ENCODE results near the gene ARMCX5.
A peak's percentile ranks its signal among the peaks of the same experiment; 100 is the strongest.

ARMCX5 gene

GRCh38 chrX:102599084-102599950, at the start of gene ARMCX5:
TSS of gene ARMCX5 (plus strand) at chrX:102599515. CDS start at chrX:102602142, 2,627 bp downstream.
- H3K4me1 Mint-ChIP-seq = peaks cover 29% of the 10 kb centered on the region
- peak; percentile 83 for ATAC-seq (replicated peaks; ENCODE audit: extremely low read depth, poor library complexity, severe bottlenecking)

GRCh38 chrX:102558607-102559006, 40.7 kb upstream of the ARMCX5 start:
- H3K4me3 Mint-ChIP-seq = no peak overlapping the region

More at GRCh38 chrX:102599084-102599950, at the start of gene ARMCX5:
- H3K27ac Mint-ChIP-seq (ENCODE audit: low read depth) = peak within 1 kb of the TSS; percentile 95
- H3K9me3 Mint-ChIP-seq = no peaks in the 10 kb centered on the region
- H3K36me3 Mint-ChIP-seq (ENCODE audit: insufficient read depth) = peaks cover 8% of the 10 kb centered on the region
- peak within 1 kb of the TSS; percentile 93 for H3K4me3 Mint-ChIP-seq
- H3K27me3 Mint-ChIP-seq = no peaks in the 10 kb centered on the region
- DNase-seq (ENCODE audit: low spot score in 2 of 2) = peak; percentile 30 to 55

GRCh38 chrX:102560423-102561068, 38.8 kb upstream of the ARMCX5 start:
- H3K9me3 Mint-ChIP-seq = no peaks in the 10 kb centered on the region
- H3K4me3 Mint-ChIP-seq = no peak overlapping the region
- no peaks in the 10 kb centered on the region for H3K4me1 Mint-ChIP-seq
- H3K36me3 Mint-ChIP-seq (ENCODE audit: insufficient read depth) = no peaks in the 10 kb centered on the region
- no peak for ATAC-seq (replicated peaks; ENCODE audit: extremely low read depth, poor library complexity, severe bottlenecking)
- H3K27me3 Mint-ChIP-seq = no peaks in the 10 kb centered on the region
- no peak overlapping the region for H3K27ac Mint-ChIP-seq (ENCODE audit: low read depth)
- DNase-seq (ENCODE audit: low spot score in 2 of 2) = no peak

More at GRCh38 chrX:102558607-102559006, 40.7 kb upstream of the ARMCX5 start:
- DNase-seq (ENCODE audit: low spot score in 2 of 2) (no peak), ATAC-seq (replicated peaks; ENCODE audit: extremely low read depth, poor library complexity, severe bottlenecking) (no peak)
- H3K9me3 Mint-ChIP-seq = no peaks in the 10 kb centered on the region
- no peak overlapping the region for H3K27ac Mint-ChIP-seq (ENCODE audit: low read depth)
- H3K27me3 Mint-ChIP-seq = no peaks in the 10 kb centered on the region
- no peaks in the 10 kb centered on the region for H3K4me1 Mint-ChIP-seq
- H3K36me3 Mint-ChIP-seq (ENCODE audit: insufficient read depth) = no peaks in the 10 kb centered on the region

DNA sequence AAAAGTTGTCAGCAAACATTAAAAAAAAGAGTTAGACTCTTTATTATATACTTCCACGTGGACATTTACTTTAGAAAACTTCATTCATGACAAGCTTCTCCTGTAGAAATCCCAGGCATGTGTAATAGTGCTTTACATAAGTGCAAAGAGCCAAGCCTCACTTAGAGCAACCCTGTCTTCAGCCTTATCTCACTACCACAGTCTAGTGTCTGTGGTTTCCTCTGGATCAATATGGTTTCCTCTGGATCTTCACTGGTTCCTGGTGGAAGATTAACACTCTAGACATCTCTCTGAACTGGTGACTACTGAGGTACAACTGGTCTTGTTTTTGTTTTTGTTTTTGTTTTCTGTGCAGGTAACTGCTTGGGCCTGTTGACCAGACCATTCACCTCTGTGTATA, 18.4 kb upstream of the ARMCX5 start:
- Mint-ChIP-seq H3K4me1 (no peaks in the 10 kb centered on the region), H3K27me3 (peaks cover 17% of the 10 kb centered on the region), H3K36me3 (ENCODE audit: insufficient read depth) (no peaks in the 10 kb centered on the region), H3K27ac (ENCODE audit: low read depth) (no peak overlapping the region), H3K4me3 (no peak overlapping the region), H3K9me3 (no peaks in the 10 kb centered on the region)
- ATAC-seq (replicated peaks; ENCODE audit: extremely low read depth, poor library complexity, severe bottlenecking) (no peak), DNase-seq (ENCODE audit: low spot score in 2 of 2) (no peak)

DNA sequence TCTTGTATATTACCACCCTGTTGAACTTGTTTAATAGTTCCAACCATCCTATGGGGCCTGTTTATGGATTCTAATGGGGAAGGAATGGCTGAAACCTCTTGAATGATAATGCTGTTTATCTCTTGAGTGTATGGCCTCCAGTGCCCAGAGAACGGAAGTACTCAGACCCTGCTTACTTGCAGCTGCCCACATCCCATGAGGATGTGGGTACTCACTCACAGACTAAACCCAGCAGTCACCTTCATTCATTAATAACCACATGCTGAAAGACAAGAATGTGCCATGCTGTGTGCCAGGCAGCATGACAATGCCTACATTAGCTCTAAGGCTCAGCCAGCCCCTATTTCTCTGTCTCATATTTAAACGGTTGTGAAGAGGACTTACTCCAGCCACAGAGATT, 5.9 kb upstream of the ARMCX5 start:
- ATAC-seq (replicated peaks; ENCODE audit: extremely low read depth, poor library complexity, severe bottlenecking) = no peak
- H3K9me3 Mint-ChIP-seq = no peaks in the 10 kb centered on the region
- no peak for DNase-seq (ENCODE audit: low spot score in 2 of 2)
- no peaks in the 10 kb centered on the region for H3K4me1 Mint-ChIP-seq
- H3K27me3 Mint-ChIP-seq = peaks cover 11% of the 10 kb centered on the region
- peaks cover 3% of the 10 kb centered on the region for H3K36me3 Mint-ChIP-seq (ENCODE audit: insufficient read depth)
- H3K4me3 Mint-ChIP-seq = no peak overlapping the region
- no peak overlapping the region for H3K27ac Mint-ChIP-seq (ENCODE audit: low read depth)

DNA sequence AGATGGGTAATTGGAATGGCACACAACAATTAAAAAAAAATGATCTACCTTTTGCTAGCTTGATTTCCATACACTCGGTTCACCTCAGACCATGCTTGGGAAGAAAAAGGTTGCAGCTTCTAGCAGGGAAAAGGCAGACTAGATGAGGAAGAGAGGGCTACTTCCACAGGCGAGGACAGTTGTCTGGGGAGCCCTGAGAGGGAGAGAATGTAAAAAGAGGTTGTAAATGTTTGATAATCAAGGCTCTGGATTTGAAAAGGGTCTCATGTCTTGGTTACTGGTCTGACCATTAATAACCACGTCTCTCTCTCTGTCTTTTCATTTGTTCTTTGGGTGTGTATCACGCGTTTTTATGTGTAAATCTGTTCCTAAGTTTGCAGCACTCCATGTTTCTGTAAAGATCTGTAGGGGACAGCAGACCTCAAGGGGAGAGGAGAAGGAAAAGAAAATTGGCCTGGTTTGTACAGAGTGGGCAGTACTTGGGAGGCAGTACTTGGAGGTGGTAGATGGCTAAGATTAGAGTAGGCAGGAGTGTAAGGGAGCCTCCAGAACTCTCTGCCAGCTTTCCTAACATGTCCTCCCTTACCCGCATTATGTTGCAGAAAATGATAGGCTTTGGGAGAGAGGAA, 750 bp downstream of the ARMCX5 start:
- H3K36me3 Mint-ChIP-seq (ENCODE audit: insufficient read depth) = peaks cover 8% of the 10 kb centered on the region
- peak overlapping the region; percentile 95 for H3K27ac Mint-ChIP-seq (ENCODE audit: low read depth)
- no peaks in the 10 kb centered on the region for H3K27me3 Mint-ChIP-seq
- ATAC-seq (replicated peaks; ENCODE audit: extremely low read depth, poor library complexity, severe bottlenecking) (no peak), DNase-seq (ENCODE audit: low spot score in 2 of 2) (no peak)
- no peaks in the 10 kb centered on the region for H3K9me3 Mint-ChIP-seq
- peak overlapping the region; percentile 93 for H3K4me3 Mint-ChIP-seq
- H3K4me1 Mint-ChIP-seq = peaks cover 35% of the 10 kb centered on the region

- no peak for ATAC-seq (replicated peaks; ENCODE audit: extremely low read depth, poor library complexity, severe bottlenecking)
- H3K36me3 Mint-ChIP-seq (ENCODE audit: insufficient read depth) = peaks cover 5% of the 10 kb centered on the region
- H3K4me1 Mint-ChIP-seq = peaks cover 50% of the 10 kb centered on the region
- H3K9me3 Mint-ChIP-seq = no peaks in the 10 kb centered on the region
- no peak for DNase-seq (ENCODE audit: low spot score in 2 of 2)
- no peaks in the 10 kb centered on the region for H3K27me3 Mint-ChIP-seq
- no peak overlapping the region for H3K27ac Mint-ChIP-seq (ENCODE audit: low read depth)
- no peak overlapping the region for H3K4me3 Mint-ChIP-seq
Measured at GRCh38 chrX:102604327-102604726, 5.0 kb downstream of the ARMCX5 start.

DNA sequence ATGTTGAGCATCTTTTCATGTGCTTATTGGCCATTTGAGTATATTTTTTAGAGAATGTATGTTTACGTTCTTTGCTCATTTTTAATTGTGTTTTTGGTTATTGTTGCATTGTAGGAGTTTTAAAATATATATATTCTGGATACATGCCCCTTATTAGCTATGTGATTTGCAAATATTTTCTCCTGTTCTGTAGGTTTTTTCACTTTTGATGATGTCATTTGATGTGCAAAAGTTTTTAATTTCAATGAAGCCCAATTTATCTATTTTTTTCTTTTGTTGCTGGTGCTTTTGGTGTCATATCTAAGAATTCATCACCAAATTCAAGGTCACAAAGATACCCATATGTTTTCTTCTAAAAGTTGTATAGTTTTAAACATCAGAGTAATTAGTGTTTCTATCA, 6.8 kb downstream of the ARMCX5 start:
- ATAC-seq (replicated peaks; ENCODE audit: extremely low read depth, poor library complexity, severe bottlenecking) (no peak), DNase-seq (ENCODE audit: low spot score in 2 of 2) (no peak)
- Mint-ChIP-seq H3K27ac (ENCODE audit: low read depth) (no peak overlapping the region), H3K4me3 (no peak overlapping the region), H3K27me3 (no peaks in the 10 kb centered on the region), H3K4me1 (peaks cover 40% of the 10 kb centered on the region), H3K9me3 (no peaks in the 10 kb centered on the region), H3K36me3 (ENCODE audit: insufficient read depth) (peaks cover 2% of the 10 kb centered on the region)

DNA sequence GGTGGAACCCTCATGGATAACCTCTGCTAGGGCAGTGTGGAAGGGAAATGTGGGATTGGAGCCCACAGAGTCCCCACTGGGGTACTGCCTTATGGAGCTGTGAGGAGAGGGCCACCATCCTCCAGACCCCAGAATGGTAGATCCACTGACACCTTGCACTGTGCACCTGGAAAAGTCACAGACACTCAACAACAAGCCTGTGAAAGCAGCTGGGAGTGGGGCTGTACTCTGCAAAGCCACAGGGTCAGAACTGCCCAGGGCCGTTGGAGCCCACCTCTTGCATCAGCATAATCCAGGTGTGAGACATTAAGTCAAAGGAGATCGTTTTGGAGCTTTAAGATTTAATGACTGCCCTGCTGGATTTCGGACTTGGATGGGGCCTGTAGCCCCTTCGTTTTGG, 11.6 kb downstream of the ARMCX5 start:
- Mint-ChIP-seq H3K4me1 (peaks cover 21% of the 10 kb centered on the region), H3K9me3 (no peaks in the 10 kb centered on the region), H3K4me3 (no peak overlapping the region), H3K27me3 (no peaks in the 10 kb centered on the region), H3K36me3 (ENCODE audit: insufficient read depth) (peaks cover 4% of the 10 kb centered on the region), H3K27ac (ENCODE audit: low read depth) (no peak overlapping the region)
- no peak for ATAC-seq (replicated peaks; ENCODE audit: extremely low read depth, poor library complexity, severe bottlenecking)
- no peak for DNase-seq (ENCODE audit: low spot score in 2 of 2)

DNA sequence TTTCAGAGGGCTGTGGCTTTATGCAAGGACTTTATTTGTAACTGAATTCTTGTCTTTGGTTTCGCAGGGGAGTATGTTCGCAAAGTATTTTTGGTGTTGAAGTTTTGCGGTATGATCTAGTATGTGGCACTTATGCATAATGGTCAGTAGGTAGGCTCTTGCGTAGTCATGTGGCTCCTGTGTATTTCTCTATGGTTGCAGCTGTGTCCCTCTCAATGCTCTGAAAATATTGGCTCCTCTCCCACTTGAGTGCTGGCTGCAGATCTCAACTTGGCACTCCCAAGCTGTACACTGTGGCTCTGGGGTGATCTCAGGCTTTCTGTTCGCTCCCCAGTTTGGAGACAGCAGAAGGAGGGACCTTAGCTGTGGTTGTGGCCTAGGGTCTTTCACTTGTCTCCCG, 24.8 kb downstream of the ARMCX5 start:
- H3K27ac Mint-ChIP-seq (ENCODE audit: low read depth) = no peak overlapping the region
- ATAC-seq (replicated peaks; ENCODE audit: extremely low read depth, poor library complexity, severe bottlenecking) (no peak), DNase-seq (ENCODE audit: low spot score in 2 of 2) (no peak)
- H3K27me3 Mint-ChIP-seq = no peaks in the 10 kb centered on the region
- H3K9me3 Mint-ChIP-seq = peaks cover 7% of the 10 kb centered on the region
- peaks cover 6% of the 10 kb centered on the region for H3K4me1 Mint-ChIP-seq
- H3K4me3 Mint-ChIP-seq = no peak overlapping the region
- H3K36me3 Mint-ChIP-seq (ENCODE audit: insufficient read depth) = peaks cover 2% of the 10 kb centered on the region

- ATAC-seq (replicated peaks; ENCODE audit: extremely low read depth, poor library complexity, severe bottlenecking) = no peak
Measured at GRCh38 chrX:102627640-102628039, 28.3 kb downstream of the ARMCX5 start.

GRCh38 chrX:102637561-102637960, 38.2 kb downstream of the ARMCX5 start:
- Mint-ChIP-seq H3K27me3 (no peaks in the 10 kb centered on the region), H3K9me3 (no peaks in the 10 kb centered on the region), H3K27ac (ENCODE audit: low read depth) (no peak overlapping the region), H3K4me1 (no peaks in the 10 kb centered on the region), H3K36me3 (ENCODE audit: insufficient read depth) (no peaks in the 10 kb centered on the region), H3K4me3 (no peak overlapping the region)
- ATAC-seq (replicated peaks; ENCODE audit: extremely low read depth, poor library complexity, severe bottlenecking) (no peak), DNase-seq (ENCODE audit: low spot score in 2 of 2) (no peak)

More at GRCh38 chrX:102627640-102628039, 28.3 kb downstream of the ARMCX5 start:
- no peak for DNase-seq (ENCODE audit: low spot score in 2 of 2)
- H3K27me3 Mint-ChIP-seq = no peaks in the 10 kb centered on the region
- H3K27ac Mint-ChIP-seq (ENCODE audit: low read depth) = no peak overlapping the region
- H3K36me3 Mint-ChIP-seq (ENCODE audit: insufficient read depth) = peaks cover 2% of the 10 kb centered on the region
- H3K4me3 Mint-ChIP-seq = no peak overlapping the region
- H3K9me3 Mint-ChIP-seq = no peaks in the 10 kb centered on the region
- H3K4me1 Mint-ChIP-seq = no peaks in the 10 kb centered on the region

Measured in central memory CD8-positive, alpha-beta T cell (primary cell).